GM21737 (cell line): ENCODE measurements around the gene CHCHD6.

ENCODE experiments used
- ATAC-seq: cut with Tn5 transposase; IDR thresholded peaks from one replicate; pipeline ENCODE4 v1.9.1; 2021; ENCODE audit warnings: mild to moderate bottlenecking, moderate library complexity; ENCODE audit not compliant: unreplicated experiment

CHCHD6 gene

GRCh38 chr3:126703512-126704493 lies at the start of gene CHCHD6:
CHCHD6 (plus strand) TSS chr3:126704240; CDS start chr3:126704313, 73 bp downstream.
- ATAC-seq: peak; percentile 95

GRCh38 chr3:126654571-126655383 lies 49.3 kb upstream of the CHCHD6 start, which contains the start of gene TXNRD3:
TXNRD3 (minus strand) TSS chr3:126655124.
- no peak for ATAC-seq

GRCh38 chr3:126655887-126656286 lies 48.2 kb upstream of the CHCHD6 start:
- ATAC-seq: no peak

- ATAC-seq: no peak
Measured at GRCh38 chr3:126656371-126657134, 47.5 kb upstream of the CHCHD6 start.

- no peak for ATAC-seq
Measured at GRCh38 chr3:126657901-126658300, 46.1 kb upstream of the CHCHD6 start.

GRCh38 chr3:126658584-126658983 lies 45.5 kb upstream of the CHCHD6 start:
- no peak for ATAC-seq

- ATAC-seq: no peak
Measured at GRCh38 chr3:126659915-126660886, 43.8 kb upstream of the CHCHD6 start.

- no peak for ATAC-seq
Measured at GRCh38 chr3:126661532-126662364, 42.3 kb upstream of the CHCHD6 start.

- no peak for ATAC-seq
Measured at GRCh38 chr3:126663257-126663656, 40.8 kb upstream of the CHCHD6 start.

- ATAC-seq: no peak
Measured at GRCh38 chr3:126663750-126664149, 40.3 kb upstream of the CHCHD6 start.

GRCh38 chr3:126664591-126665214 lies 39.3 kb upstream of the CHCHD6 start:
- no peak for ATAC-seq

GRCh38 chr3:126665221-126665936 lies 38.7 kb upstream of the CHCHD6 start:
- no peak for ATAC-seq

GRCh38 chr3:126665959-126666657 lies 37.9 kb upstream of the CHCHD6 start:
- no peak for ATAC-seq

- ATAC-seq: no peak
Measured at GRCh38 chr3:126666658-126667528, 37.1 kb upstream of the CHCHD6 start.

GRCh38 chr3:126667631-126668449 lies 36.2 kb upstream of the CHCHD6 start:
- ATAC-seq: no peak
